ENCODE results near the gene GPR158.

DNA sequence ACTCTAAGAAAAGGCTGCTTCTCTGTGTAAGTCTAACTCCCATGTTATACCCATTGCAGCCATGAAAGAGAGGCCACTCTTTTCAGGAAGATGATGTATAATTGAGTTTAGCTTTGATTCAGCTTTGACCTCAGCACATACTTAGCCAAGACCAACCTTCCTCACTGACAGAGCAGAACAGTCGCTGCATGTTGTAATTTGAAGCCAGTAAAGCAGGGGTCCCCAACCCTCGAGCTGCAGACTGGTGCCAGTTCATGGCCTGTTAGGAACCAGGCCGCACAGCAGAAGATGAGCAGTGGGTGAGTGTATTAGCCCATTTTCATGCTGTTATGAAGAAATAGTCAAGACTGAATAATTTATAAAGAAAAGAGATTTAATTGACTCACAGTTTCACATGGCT, 223.9 kb downstream of the GPR158 start:
- TF ChIP-seq, protein P1, sequence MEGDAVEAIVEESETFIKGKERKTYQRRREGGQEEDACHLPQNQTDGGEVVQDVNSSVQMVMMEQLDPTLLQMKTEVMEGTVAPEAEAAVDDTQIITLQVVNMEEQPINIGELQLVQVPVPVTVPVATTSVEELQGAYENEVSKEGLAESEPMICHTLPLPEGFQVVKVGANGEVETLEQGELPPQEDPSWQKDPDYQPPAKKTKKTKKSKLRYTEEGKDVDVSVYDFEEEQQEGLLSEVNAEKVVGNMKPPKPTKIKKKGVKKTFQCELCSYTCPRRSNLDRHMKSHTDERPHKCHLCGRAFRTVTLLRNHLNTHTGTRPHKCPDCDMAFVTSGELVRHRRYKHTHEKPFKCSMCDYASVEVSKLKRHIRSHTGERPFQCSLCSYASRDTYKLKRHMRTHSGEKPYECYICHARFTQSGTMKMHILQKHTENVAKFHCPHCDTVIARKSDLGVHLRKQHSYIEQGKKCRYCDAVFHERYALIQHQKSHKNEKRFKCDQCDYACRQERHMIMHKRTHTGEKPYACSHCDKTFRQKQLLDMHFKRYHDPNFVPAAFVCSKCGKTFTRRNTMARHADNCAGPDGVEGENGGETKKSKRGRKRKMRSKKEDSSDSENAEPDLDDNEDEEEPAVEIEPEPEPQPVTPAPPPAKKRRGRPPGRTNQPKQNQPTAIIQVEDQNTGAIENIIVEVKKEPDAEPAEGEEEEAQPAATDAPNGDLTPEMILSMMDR (IDR thresholded peaks at IDR 0.05; ENCODE audit: insufficient read depth, low read length) = no peak
- TF ChIP-seq REST (IDR thresholded peaks at IDR 0.05; ENCODE audit: insufficient replicate concordance, low read depth) = no peak
- no peak for TF ChIP-seq POLR2AphosphoS5 (IDR thresholded peaks at IDR 0.05; ENCODE audit: low read depth)
- no peak for TF ChIP-seq GABPA (IDR thresholded peaks at IDR 0.05; ENCODE audit: low read depth)

Measured in HL-60 (cell line).